Stimulated activated CD8-positive, alpha-beta memory T cell treated with anti-CD3 and anti-CD28 coated beads, Interleukin-2, amount 100 ng/mL, for 1 hour (primary cell): ENCODE measurements around the gene DENND2A.

Source experiments
- DNase-seq, 2 donors: peaks; one replicate each; pipeline ENCODE4 v3.0.0-alpha.2; 2020; ENCODE audit warnings: low read depth in 2 of 2

DENND2A gene

DNA sequence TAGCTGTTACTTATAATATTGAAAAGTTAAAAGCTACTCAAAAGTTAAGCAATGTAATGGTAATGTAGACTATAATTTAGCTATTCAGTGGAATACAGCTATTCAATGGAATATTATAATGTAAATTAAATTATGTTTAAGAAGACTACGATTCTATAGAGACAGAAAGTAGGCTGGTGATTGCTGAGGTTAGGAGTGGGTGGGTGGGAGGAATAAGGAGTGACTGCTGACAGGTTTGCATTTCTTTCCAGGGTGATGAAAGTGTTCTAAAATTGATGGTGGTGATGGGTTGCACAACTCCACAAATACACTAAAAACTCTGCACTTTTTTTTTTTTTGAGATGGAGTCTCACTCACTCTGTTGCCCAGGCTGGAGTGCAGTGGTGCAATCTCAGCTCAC is 21.4 kb downstream of the DENND2A start:
- DNase-seq: no peak

- DNase-seq: no peak
Observed at GRCh38 chr7:140618306-140618705, 22.3 kb downstream of the DENND2A start.

- DNase-seq: no peak
Observed at GRCh38 chr7:140617081-140617480, 23.5 kb downstream of the DENND2A start.

DNA sequence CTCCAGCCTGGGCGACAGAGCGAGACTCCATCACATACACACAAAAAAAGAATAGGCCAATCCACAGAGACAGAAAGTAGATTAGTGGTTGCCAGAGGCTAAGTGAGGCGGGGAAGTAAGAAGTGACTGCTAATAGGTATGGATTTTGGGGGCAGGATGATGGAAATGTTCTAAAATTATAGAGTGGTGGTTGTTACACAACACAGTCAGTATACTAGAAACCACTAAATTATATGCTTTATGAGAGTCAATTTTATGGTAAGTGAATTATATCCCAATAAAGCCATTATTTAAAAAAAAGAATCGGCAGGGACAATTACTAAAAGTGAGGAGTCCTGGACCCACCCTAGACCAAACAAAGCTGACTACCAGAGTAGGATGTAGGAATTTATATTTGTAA is 24.3 kb downstream of the DENND2A start:
- no peak for DNase-seq

- DNase-seq: no peak
Observed at GRCh38 chr7:140611641-140612040, 29.0 kb downstream of the DENND2A start.

- no peak for DNase-seq
Observed at GRCh38 chr7:140610204-140611165, 30.1 kb downstream of the DENND2A start.

GRCh38 chr7:140609646-140610045 is 31.0 kb downstream of the DENND2A start:
- DNase-seq: no peak

DNA sequence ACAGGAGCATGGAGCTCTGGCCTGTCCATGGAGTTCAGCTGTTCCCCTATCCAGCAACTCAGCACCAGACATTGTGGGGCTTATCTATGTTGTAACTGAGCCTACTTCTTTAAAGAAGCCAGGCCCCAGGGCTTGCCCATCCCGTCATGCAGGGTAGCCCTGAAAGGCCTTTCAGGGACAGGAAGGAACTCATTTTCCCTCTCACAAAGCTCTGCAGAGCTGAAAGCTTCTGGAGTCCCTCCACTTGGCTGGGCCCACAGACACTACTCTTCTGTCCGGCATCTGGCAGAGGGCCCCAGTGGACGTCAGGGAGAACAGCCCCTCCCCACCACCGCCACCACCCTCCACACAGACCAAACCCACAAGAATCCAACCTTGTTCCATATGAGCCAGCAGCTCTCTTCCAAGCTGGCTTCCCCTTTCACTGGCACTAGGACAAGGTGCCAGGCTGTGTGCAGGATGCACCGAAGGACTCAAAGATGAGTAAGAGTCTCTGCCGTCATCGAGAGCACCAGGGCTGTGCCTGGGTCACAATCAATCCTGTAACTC is 33.1 kb downstream of the DENND2A start:
- no peak for DNase-seq

GRCh38 chr7:140605337-140605736 is 35.3 kb downstream of the DENND2A start:
- DNase-seq: no peak

- DNase-seq: no peak
Observed at GRCh38 chr7:140604760-140605159, 35.9 kb downstream of the DENND2A start.

DNA sequence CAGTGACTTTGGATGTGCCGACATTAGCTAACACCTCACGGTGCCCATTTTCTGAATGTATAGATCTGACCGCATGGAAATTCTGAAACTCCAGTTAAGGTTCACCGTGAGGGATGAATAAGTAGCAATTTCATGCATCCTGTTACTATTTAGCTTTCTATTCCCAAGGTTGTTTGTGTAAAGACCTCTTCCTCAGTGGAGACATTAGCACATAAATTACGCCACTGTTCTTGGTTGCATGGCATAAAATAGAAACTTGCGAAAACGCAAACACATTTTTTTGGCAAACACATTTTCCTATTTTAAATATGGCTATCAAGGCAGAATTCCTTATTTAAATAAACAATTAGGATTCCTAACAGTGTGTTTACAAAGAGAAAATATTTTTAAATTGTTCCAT is 36.5 kb downstream of the DENND2A start:
- DNase-seq: no peak

- DNase-seq: no peak
Observed at GRCh38 chr7:140601566-140602174, 38.9 kb downstream of the DENND2A start.

DNA sequence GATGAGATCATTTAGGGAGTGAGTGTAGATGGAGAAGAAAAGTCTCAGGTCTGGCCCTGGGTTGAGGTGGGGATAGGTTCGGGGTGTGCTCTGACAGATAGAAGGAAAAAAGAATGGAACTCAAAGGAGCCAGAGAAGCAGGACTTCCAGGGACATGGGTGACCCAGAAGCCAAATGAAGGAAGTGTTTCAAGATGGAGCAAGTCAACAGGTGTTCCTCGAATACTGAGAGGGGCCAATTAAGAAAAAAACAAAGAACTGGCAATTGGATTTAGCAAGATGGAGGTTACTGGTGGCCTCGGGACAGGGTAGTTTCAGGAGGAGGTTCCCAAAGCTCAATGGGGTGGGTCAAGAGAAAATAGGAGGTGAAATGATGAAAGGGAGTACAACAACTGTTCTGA is 40.3 kb downstream of the DENND2A start:
- no peak for DNase-seq

GRCh38 chr7:140597428-140597949 is 43.1 kb downstream of the DENND2A start:
- DNase-seq: no peak

DNA sequence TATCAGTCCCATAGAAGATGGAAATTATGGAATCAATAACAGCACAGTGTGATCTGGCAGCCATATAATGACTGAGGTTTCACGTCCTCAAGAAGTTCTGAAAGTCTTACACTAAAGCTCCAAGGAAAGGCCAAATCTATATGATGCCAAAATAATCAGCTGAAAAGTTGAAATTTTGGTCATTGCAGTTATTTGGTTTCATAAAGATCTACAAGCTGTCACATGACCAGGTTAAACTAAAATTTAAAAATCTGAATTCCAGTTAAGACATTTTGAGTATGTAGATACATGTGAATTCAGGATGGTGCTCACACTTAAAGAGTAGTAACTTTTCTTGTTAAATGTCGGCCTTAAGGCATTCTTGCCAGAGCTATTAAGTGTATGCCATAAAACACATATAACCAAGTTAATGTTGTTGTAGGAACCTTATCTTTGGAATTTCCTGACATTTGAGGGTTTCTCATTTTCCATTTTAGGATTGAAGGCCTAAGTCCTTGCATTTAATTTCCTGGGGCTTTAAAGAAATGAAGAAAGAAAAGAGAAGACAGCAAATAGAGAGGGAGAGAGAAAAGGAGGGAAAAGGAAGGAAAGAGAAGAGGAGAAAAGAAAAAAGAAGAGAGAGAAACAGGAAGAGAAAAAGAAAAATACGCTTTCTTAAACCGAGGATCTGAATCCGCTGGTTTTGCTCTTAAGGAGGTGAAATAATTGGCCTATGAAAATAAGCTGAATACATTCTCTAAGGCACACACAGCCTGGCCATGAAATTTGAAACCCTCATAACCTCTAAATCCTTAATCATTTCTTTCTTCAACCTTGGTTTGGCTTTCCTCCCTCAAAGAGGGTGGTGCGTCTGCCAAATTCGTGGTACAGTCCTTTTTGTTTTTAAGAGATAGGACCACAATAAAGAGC is 43.8 kb downstream of the DENND2A start:
- DNase-seq: no peak

DNA sequence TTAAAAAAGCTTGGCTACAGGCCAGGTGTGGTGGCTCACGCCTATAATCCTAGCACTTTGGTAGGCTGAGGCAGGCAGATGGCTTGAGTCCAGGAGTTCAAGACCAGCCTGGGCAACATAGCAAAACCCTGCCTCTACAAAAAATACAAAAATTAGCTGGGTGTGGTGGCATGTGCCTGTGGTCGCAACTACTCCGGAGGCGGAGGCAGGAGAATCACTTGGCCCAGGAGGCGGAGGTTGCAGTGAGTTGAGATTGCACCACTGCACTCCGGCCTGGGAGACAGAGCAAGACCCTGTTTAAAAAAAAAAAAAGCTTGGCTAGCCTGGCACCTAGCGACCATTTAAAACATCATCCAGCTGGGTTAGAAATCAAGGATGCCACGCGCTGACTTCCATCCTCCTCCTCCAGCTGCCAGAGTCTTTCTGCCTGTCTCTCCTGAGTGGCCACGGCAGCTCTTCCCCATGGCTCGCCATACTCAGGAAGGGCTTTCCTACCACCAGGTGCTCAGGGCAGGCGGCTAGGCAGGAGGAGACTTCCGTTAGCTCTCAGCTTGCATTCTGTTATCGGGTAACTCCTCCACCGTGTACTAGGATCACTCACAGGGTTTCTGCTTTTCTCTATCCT is 45.0 kb downstream of the DENND2A start:
- DNase-seq: no peak

- DNase-seq: no peak
Observed at GRCh38 chr7:140594131-140594691, 46.4 kb downstream of the DENND2A start.

- no peak for DNase-seq
Observed at GRCh38 chr7:140593672-140593982, 47.0 kb downstream of the DENND2A start.

- no peak for DNase-seq
Observed at GRCh38 chr7:140592964-140593671, 47.5 kb downstream of the DENND2A start.

GRCh38 chr7:140591180-140591902 is 49.3 kb downstream of the DENND2A start:
- DNase-seq: no peak
